GM12878 (cell line): Measurements from ENCODE around the gene IFNAR1. TPM values are rescaled to one million over a fixed set of nuclear protein-coding genes. Genes with fewer than 3 reads are reported as not detected.

Source experiments
- ATAC-seq: fragments of 200-7000 bp; cut with Tn5 transposase; 3 replicates; pipeline ENCODE4 v1.9.1; 2020; ENCODE audit warnings: mild to moderate bottlenecking, moderate library complexity
- BruUV-seq: library from RNA; stranded (reverse); fragments of 400-500 nt; replicated peaks from 2 replicates; lab custom pipeline; 2021; lab: Mats Ljungman, UMichigan
- CTCF ChIA-PET: fragments of 300-600 bp; sonication (Branson Sonifier 250); formaldehyde crosslinking; extraction: SDS; loops from one replicate; lab custom pipeline; 2021; ENCODE audit warnings: inconsistent platforms; lab: Yijun Ruan, JAX
- POLR2A ChIA-PET: fragments of 350-600 bp; formaldehyde crosslinking; extraction: SDS; loops from one replicate; lab custom pipeline; 2021; ENCODE audit warnings: inconsistent platforms; lab: Charles Lee
- RAD21 ChIA-PET: fragments of 300-600 bp; sonication (Branson Sonifier 250); formaldehyde crosslinking; loops from one replicate; lab custom pipeline; 2023; ENCODE audit warnings: antibody characterized with exemption; ENCODE audit not compliant: unreplicated experiment; lab: Charles Lee
- SMC1A ChIA-PET: fragments of 300-600 bp; sonication (Branson Sonifier 250); formaldehyde crosslinking; loops from one replicate; lab custom pipeline; 2023; ENCODE audit not compliant: unreplicated experiment, uncharacterized antibody; lab: Charles Lee
- DNase-seq: peaks from one replicate; pipeline ENCODE4 v3.0.0-alpha.2; 2011; ENCODE audit warnings: low read depth, low spot score
- FAIRE-seq: peaks from 3 replicates; lab custom pipeline; 2011; peaks lifted over from hg19 to GRCh38; lab: Jason Lieb, UNC
- H2AFZ ChIP-seq: 2 replicates; pipeline ENCODE4 v1.6.0; 2011; ENCODE audit warnings: low read depth, low read length, control low read depth; ENCODE audit not compliant: control insufficient read depth
- H3K27ac ChIP-seq: 2 replicates; pipeline ENCODE4 v1.5.1; 2011; ENCODE audit warnings: control low read depth; ENCODE audit not compliant: control insufficient read depth, insufficient read depth
- H3K27me3 ChIP-seq, 2 experiments: replicated peaks in 1 of 2; 2 replicates each; pipeline versions ENCODE4 v1.6.0 to v1.6.1; 2011; ENCODE audit warnings: low read length in 1 of 2; ENCODE audit not compliant: control insufficient read depth in 2 of 2, insufficient read depth in 2 of 2
- H3K36me3 ChIP-seq, 2 experiments: 2 replicates each; pipeline ENCODE4 v1.5.1; 2011; ENCODE audit warnings: low read length in 1 of 2; ENCODE audit not compliant: control insufficient read depth in 2 of 2, insufficient read depth in 2 of 2
- H3K4me1 ChIP-seq: 2 replicates; pipeline ENCODE4 v1.6.1; 2011; ENCODE audit warnings: mild to moderate bottlenecking, low read length, moderate library complexity, mixed read lengths; ENCODE audit not compliant: control insufficient read depth, insufficient read depth
- H3K4me2 ChIP-seq: 2 replicates; pipeline ENCODE4 v1.6.0; 2011; ENCODE audit warnings: control low read depth; ENCODE audit not compliant: control insufficient read depth, insufficient read depth
- H3K4me3 ChIP-seq: fragments of 200-600 bp; sonication (generic); 2 replicates; pipeline ENCODE4 v1.5.1; 2016
- H3K79me2 ChIP-seq: 2 replicates; pipeline ENCODE4 v1.6.0; 2011; ENCODE audit warnings: low read length; ENCODE audit not compliant: control insufficient read depth, insufficient read depth
- H3K9ac ChIP-seq: 2 replicates; pipeline ENCODE4 v1.8.0; 2011; ENCODE audit warnings: low read length, control low read depth, mixed read lengths; ENCODE audit not compliant: control insufficient read depth, insufficient read depth
- H3K9me3 ChIP-seq: replicated peaks from 3 replicates; pipeline ENCODE4 v1.5.1; 2011; ENCODE audit warnings: mild to moderate bottlenecking, low read length; ENCODE audit not compliant: control insufficient read depth, insufficient read depth
- H4K20me1 ChIP-seq: 2 replicates; pipeline ENCODE4 v1.6.0; 2011; ENCODE audit not compliant: control insufficient read depth, insufficient read depth
- CBX3 ChIP-seq: fragments of 200-600 bp; sonication (generic); IDR thresholded peaks from 2 replicates; pipeline ENCODE4 v1.6.1; 2016; ENCODE audit warnings: low read depth, borderline replicate concordance
- CREB1 ChIP-seq: IDR thresholded peaks from 2 replicates; pipeline ENCODE4 v1.6.1; 2012; ENCODE audit warnings: low read depth, mild to moderate bottlenecking, inconsistent platforms
- EED ChIP-seq: sonication (generic); IDR thresholded peaks from 2 replicates; pipeline ENCODE4 v1.6.1; 2016; ENCODE audit warnings: antibody characterized with exemption, low read depth
- ETV6 ChIP-seq, 2 experiments: fragments of 450-650 bp in 1 of 2; IDR thresholded peaks in 1 of 2; conservative IDR thresholded peaks in 1 of 2; 2 replicates each; pipeline ENCODE4 v1.6.1; 2014; ENCODE audit warnings: antibody characterized with exemption in 1 of 2, borderline replicate concordance in 1 of 2, low read depth in 1 of 2, mild to moderate bottlenecking in 1 of 2, moderate library complexity in 1 of 2
- HCFC1 ChIP-seq: fragments of 150-350 bp; IDR thresholded peaks from 2 replicates; pipeline ENCODE4 v1.6.1; 2014; ENCODE audit warnings: low read length
- JUNB ChIP-seq: IDR thresholded peaks from 2 replicates; pipeline ENCODE4 v1.6.1; 2016; ENCODE audit warnings: antibody characterized with exemption, mild to moderate bottlenecking
- MEF2B ChIP-seq: fragments of 450-650 bp; IDR thresholded peaks from 2 replicates; pipeline ENCODE4 v1.6.1; 2018; ENCODE audit warnings: mild to moderate bottlenecking, moderate library complexity; ENCODE audit not compliant: partially characterized antibody, poor library complexity, severe bottlenecking
- NFYA ChIP-seq: IDR thresholded peaks from 2 replicates; pipeline ENCODE4 v1.6.1; 2011; ENCODE audit warnings: low read depth, mild to moderate bottlenecking, low read length, improper control_type of control experiment, borderline replicate concordance
- PML ChIP-seq: IDR thresholded peaks from 2 replicates; pipeline ENCODE4 v1.6.1; 2012; ENCODE audit warnings: low read length, inconsistent platforms
- RCOR1 ChIP-seq: conservative IDR thresholded peaks from 2 replicates; pipeline ENCODE4 v1.6.1; 2012; ENCODE audit warnings: low read depth, low read length, improper control_type of control experiment
- SIN3A ChIP-seq: IDR thresholded peaks from 2 replicates; pipeline ENCODE4 v1.6.1; 2012; ENCODE audit warnings: low read depth, low read length, improper control_type of control experiment
- SMARCA5 ChIP-seq: fragments of 450-650 bp; IDR thresholded peaks from 2 replicates; pipeline ENCODE4 v1.6.1; 2017; ENCODE audit warnings: mild to moderate bottlenecking
- TCF3 ChIP-seq: IDR thresholded peaks from 2 replicates; pipeline ENCODE4 v1.6.1; 2012; ENCODE audit warnings: low read depth, mild to moderate bottlenecking, low read length, borderline replicate concordance; ENCODE audit not compliant: insufficient read depth
- ZBTB33 ChIP-seq: fragments of 450-650 bp; IDR thresholded peaks from 2 replicates; pipeline ENCODE4 v1.6.1; 2017; ENCODE audit warnings: mild to moderate bottlenecking
- ZNF384 ChIP-seq: IDR thresholded peaks from 2 replicates; pipeline ENCODE4 v1.6.1; 2012; ENCODE audit warnings: low read depth, mild to moderate bottlenecking, low read length, improper control_type of control experiment, borderline replicate concordance
- ZSCAN29 ChIP-seq: fragments of 450-650 bp; IDR thresholded peaks from 2 replicates; pipeline ENCODE4 v1.6.1; 2017; ENCODE audit warnings: mild to moderate bottlenecking, moderate library complexity
- WGBS: methylation state at CpG from one replicate; pipeline ENCODE4 v1.1.6; 2016; ENCODE audit warnings: low lambda C conversion rate; ENCODE audit not compliant: insufficient replicate concordance, insufficient coverage; ENCODE audit errors: missing lambda C conversion rate; 5-methylcytosine and 5-hydroxymethylcytosine counted together
- in situ Hi-C: fragments of 300-500 bp; cut with MboI; formaldehyde crosslinking; loops from 9 replicates; pipeline ENCODE4 v1.14.3; 2018; ENCODE audit warnings: mixed read lengths
- intact Hi-C: fragments of 100-400 bp; cut with micrococcal nuclease; formaldehyde crosslinking; loops from one replicate; pipeline ENCODE4 v1.14.2; 2022; ENCODE audit not compliant: unreplicated experiment
- polyA plus RNA-seq, 11 experiments: library from polyadenylated mRNA; depleted of rRNA in 4 of 11; unstranded in 6 of 11; stranded (reverse) in 5 of 11; fragments of >200 nt; fragmentation: Nextera tagmentation in 4 of 11; fragmentation: Illumina TruSeq in 1 of 11; extraction: Ambion mirVana in 4 of 11; extraction: Trizol in 1 of 11; gene quantifications; 1 replicate in 1 of 11; 2 replicates in 10 of 11; pipeline versions ENCODE4 v1.2.1 to v1.2.3, GENCODE V29; 2011 to 2016; ENCODE audit warnings: inconsistent platforms in 2 of 11, missing spikeins in 2 of 11, low read depth in 1 of 11
- total RNA-seq, 4 experiments: library from RNA; depleted of rRNA in 3 of 4; stranded (reverse); fragments of >200 nt in 3 of 4; fragmentation: Illumina TruSeq in 1 of 4; extraction: Trizol in 1 of 4; gene quantifications; 2 replicates each; pipeline versions ENCODE4 v1.2.1 to v1.2.3, GENCODE V29; 2013 to 2021

The IFNAR1 gene
- total and polyA plus RNA-seq, 10 of the 15 experiments (the other 5 are each of a cell fraction or from before 2014, with no cell fraction given) = 12.0 to 62.4 (median 24.6) TPM

- CTCF ChIA-PET = interaction anchor here (1.1 kb wide), 1 partner anchor 87 kb away, joined by 4 read pairs; no protein-coding TSS in a partner anchor
- Histone ChIP-seq H3K9me3 (no peaks in the 10 kb centered on the region; the same call in 1 of the 3 replicates), H3K4me1 (peaks cover 17% of the 10 kb centered on the region), H3K79me2 (no peaks in the 10 kb centered on the region), H3K36me3 (peaks cover 5 to 17% of the 10 kb centered on the region in 2 experiments; a peak in 3 of 4 replicates), H3K9ac (no peak overlapping the region), H3K4me2 (no peak overlapping the region), H4K20me1 (no peaks in the 10 kb centered on the region), H3K27ac (no peak overlapping the region), H3K27me3 (no peaks in the 10 kb centered on the region), H3K4me3 (no peak overlapping the region), H2AFZ (no peak overlapping the region)
- FAIRE-seq (no peak), ATAC-seq (no peak), DNase-seq (no peak)
- SMC1A ChIA-PET = no interaction called here
- BruUV-seq = no TSS peak
- POLR2A ChIA-PET = no interaction called here
- in situ Hi-C loops = no loop called here
- TF ChIP-seq MEF2B (no peak), ETV6 (conservative IDR thresholded peaks at IDR 0.05 in 1 of 2, IDR thresholded peaks at IDR 0.05 in 1 of 2; ENCODE audit: borderline replicate concordance in 1 of 2, low read depth in 1 of 2) (no peak), NFYA (no peak), SMARCA5 (no peak), TCF3 (no peak), ZNF384 (no peak), RCOR1 (no peak), ZSCAN29 (no peak), HCFC1 (no peak), CBX3 (no peak), CREB1 (no peak), EED (no peak), JUNB (no peak), SIN3A (no peak), PML (no peak), ZBTB33 (no peak)
- intact Hi-C loops = no loop called here
- RAD21 ChIA-PET = no interaction called here
- WGBS = 88% methylated on average over 8 of the region's 8 CpGs
Measured at GRCh38 chr21:33357177-33357576, 32.4 kb downstream of the IFNAR1 start.
